WI38 (cell line): ENCODE measurements around the gene KCNK15.
A peak's percentile ranks its signal among the peaks of the same experiment; 100 is the strongest.

Experiments used
- H3K4me3 ChIP-seq: 2 replicates; pipeline ENCODE4 v1.5.1; 2011; ENCODE audit warnings: low read depth, mild to moderate bottlenecking, control low read depth, low read length
- CTCF ChIP-seq: IDR thresholded peaks from 2 replicates; pipeline ENCODE4 v1.5.1; 2012; ENCODE audit warnings: low read depth, mild to moderate bottlenecking, control low read depth, low read length

The KCNK15 gene

GRCh38 chr20:44728801-44729443 lies 16.7 kb upstream of the KCNK15 start:
- no peak for TF ChIP-seq CTCF
- H3K4me3 ChIP-seq, result no peak overlapping the region

- H3K4me3 ChIP-seq, result no peak overlapping the region
- no peak for TF ChIP-seq CTCF
Measured at GRCh38 chr20:44730441-44730840, 15.2 kb upstream of the KCNK15 start.

GRCh38 chr20:44731657-44732056 lies 14.0 kb upstream of the KCNK15 start:
- H3K4me3 ChIP-seq, result no peak overlapping the region
- no peak for TF ChIP-seq CTCF

GRCh38 chr20:44732327-44732726 lies 13.3 kb upstream of the KCNK15 start:
- TF ChIP-seq CTCF, result no peak
- no peak overlapping the region for H3K4me3 ChIP-seq

- TF ChIP-seq CTCF, result peak; percentile 91
- no peak overlapping the region for H3K4me3 ChIP-seq
Measured at GRCh38 chr20:44733341-44734069, 12.2 kb upstream of the KCNK15 start.

- no peak overlapping the region for H3K4me3 ChIP-seq
- peak; percentile 33; the same call in 1 of the 2 replicates for TF ChIP-seq CTCF
Measured at GRCh38 chr20:44734938-44735337, 10.7 kb upstream of the KCNK15 start.

- H3K4me3 ChIP-seq, result no peak overlapping the region
- no peak for TF ChIP-seq CTCF
Measured at GRCh38 chr20:44735816-44736169, 9.9 kb upstream of the KCNK15 start.
